ENCODE measurements around the gene KLHL15. TPM values are rescaled to one million over a fixed set of nuclear protein-coding genes. Genes with fewer than 3 reads are reported as not detected.

KLHL15 gene
- total and polyA plus RNA-seq, 2 donors (not counting 3 experiments of a cell fraction or from before 2014, with no cell fraction given), result 1.4 to 3.6 TPM

DNA sequence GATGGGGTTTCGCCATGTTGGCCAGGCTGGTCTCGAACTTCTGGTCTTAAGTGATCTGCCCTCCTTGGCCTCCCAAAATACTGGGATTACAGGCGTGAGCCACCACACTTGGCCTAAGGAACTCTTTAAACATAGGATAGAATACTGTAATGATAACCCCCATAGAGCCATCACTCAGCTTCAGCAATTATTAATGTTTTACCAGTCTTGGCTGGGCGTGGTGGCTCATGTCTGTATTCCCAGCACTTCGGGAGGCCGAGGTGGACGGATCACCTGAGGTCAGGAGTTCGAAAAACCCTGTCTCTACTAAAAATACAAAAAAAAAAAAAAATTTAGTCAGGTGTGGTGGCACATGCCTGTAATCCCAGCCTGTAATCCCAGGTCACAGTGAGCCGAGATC is 42.9 kb upstream of the KLHL15 start:
- dilution Hi-C loops (cut with MboI; ENCODE audit: extremely low pct_ligation_motif_present, low sequenced_read_pairs) (no loop called here), intact Hi-C loops (cut with micrococcal nuclease) (no loop called here)
- Histone ChIP-seq H3K4me1 (ENCODE audit: control insufficient read depth, extremely low read depth, insufficient read depth, low read length) (no peaks in the 10 kb centered on the region), H3K4me3 (replicated peaks in 1 of 3; ENCODE audit: insufficient read depth in 1 of 3, low read depth in 1 of 3, low read length in 3 of 3) (no peak overlapping the region), H3K9me1 (replicated peaks; ENCODE audit: control insufficient read depth, extremely low read depth, insufficient read depth, low read length) (no peaks in the 10 kb centered on the region), H3K79me2 (ENCODE audit: control insufficient read depth, insufficient read depth, low read length) (peaks cover 3% of the 10 kb centered on the region), H3K27ac (ENCODE audit: insufficient read depth, low read depth, low read length) (no peak overlapping the region), H3K4me2 (ENCODE audit: insufficient read depth, low read length) (no peak overlapping the region), H4K20me1 (replicated peaks; ENCODE audit: control insufficient read depth, extremely low read depth, insufficient read depth, low read length) (no peaks in the 10 kb centered on the region), H3K9me3 (replicated peaks; ENCODE audit: control insufficient read depth, insufficient read depth, low read length) (no peaks in the 10 kb centered on the region), H2AFZ (ENCODE audit: low read depth, low read length) (no peak overlapping the region), H3K36me3 (ENCODE audit: control insufficient read depth in 2 of 2, extremely low read depth in 1 of 2, insufficient read depth in 2 of 2, low read length in 2 of 2) (peaks cover 3 to 4% of the 10 kb centered on the region in 2 experiments), H3K9ac (replicated peaks; ENCODE audit: extremely low read depth, insufficient read depth, low read length) (no peak overlapping the region), H3K27me3 (ENCODE audit: control insufficient read depth in 2 of 2, insufficient read depth in 2 of 2, low read length in 2 of 2) (no peaks in the 10 kb centered on the region)
- no peak for FAIRE-seq
- ChIA-PET CTCF (no interaction called here), POLR2A (interaction anchor here (1.2 kb wide), 1 partner anchor 16 kb away, joined by 5 read pairs; the partner anchor contains the start of gene EIF2S3)
- no peak for DNase-seq (ENCODE audit: low read depth, low spot score)
- BruUV-seq (replicated peaks), result no TSS peak
- TF ChIP-seq, protein P1, sequence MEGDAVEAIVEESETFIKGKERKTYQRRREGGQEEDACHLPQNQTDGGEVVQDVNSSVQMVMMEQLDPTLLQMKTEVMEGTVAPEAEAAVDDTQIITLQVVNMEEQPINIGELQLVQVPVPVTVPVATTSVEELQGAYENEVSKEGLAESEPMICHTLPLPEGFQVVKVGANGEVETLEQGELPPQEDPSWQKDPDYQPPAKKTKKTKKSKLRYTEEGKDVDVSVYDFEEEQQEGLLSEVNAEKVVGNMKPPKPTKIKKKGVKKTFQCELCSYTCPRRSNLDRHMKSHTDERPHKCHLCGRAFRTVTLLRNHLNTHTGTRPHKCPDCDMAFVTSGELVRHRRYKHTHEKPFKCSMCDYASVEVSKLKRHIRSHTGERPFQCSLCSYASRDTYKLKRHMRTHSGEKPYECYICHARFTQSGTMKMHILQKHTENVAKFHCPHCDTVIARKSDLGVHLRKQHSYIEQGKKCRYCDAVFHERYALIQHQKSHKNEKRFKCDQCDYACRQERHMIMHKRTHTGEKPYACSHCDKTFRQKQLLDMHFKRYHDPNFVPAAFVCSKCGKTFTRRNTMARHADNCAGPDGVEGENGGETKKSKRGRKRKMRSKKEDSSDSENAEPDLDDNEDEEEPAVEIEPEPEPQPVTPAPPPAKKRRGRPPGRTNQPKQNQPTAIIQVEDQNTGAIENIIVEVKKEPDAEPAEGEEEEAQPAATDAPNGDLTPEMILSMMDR (IDR thresholded peaks at IDR 0.05; ENCODE audit: extremely low read depth in 1 of 2, insufficient read depth in 1 of 2, low read depth in 1 of 2, low read length in 2 of 2), result no peak
- no peak for TF ChIP-seq POLR2AphosphoS5 (IDR thresholded peaks at IDR 0.05; ENCODE audit: insufficient read depth, low read depth, low read length)
- TF ChIP-seq JUN (IDR thresholded peaks at IDR 0.05; ENCODE audit: borderline replicate concordance, insufficient read depth, insufficient read length, low read depth), result no peak
- TF ChIP-seq FOS (IDR thresholded peaks at IDR 0.05; ENCODE audit: borderline replicate concordance, insufficient read depth, low read length), result no peak
- TF ChIP-seq EZH2 (IDR thresholded peaks at IDR 0.05; ENCODE audit: borderline replicate concordance, low read depth, low read length, severe bottlenecking), result no peak
- TF ChIP-seq, protein P2, sequence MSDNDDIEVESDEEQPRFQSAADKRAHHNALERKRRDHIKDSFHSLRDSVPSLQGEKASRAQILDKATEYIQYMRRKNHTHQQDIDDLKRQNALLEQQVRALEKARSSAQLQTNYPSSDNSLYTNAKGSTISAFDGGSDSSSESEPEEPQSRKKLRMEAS (IDR thresholded peaks at IDR 0.05; ENCODE audit: insufficient read depth, insufficient read length), result no peak
- TF ChIP-seq GATA2 (IDR thresholded peaks at IDR 0.05; ENCODE audit: insufficient read depth, insufficient read length, low read depth, low read length), result no peak
